Measurements from ENCODE around the gene RRAGC. TPM values are rescaled to one million over a fixed set of nuclear protein-coding genes. Genes with fewer than 3 reads are reported as not detected.

The RRAGC gene
- total RNA-seq, 4 donors from 2014 or later, result 11.9 to 20.1 (median 17.5) TPM

DNA sequence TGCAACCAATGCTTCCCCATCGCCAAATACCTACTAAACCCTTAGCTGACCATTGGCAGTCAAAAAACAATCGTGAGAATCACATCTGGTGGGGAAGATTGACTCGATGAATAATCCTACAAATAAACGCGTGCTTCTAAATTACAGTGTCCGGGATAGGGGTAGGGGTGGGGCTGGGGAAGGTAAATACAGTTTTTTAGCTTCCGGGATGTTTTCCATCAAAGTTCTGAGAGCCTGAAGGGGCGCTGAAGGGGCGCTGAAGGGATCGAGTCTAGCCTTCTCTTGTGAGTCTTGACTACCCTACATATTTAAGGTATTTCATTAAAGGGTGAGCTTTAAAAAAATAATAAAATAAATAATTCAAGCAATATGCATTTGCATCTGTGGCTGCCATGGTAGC is 40.5 kb downstream of the RRAGC start:
- Histone ChIP-seq H3K4me3 (no peak overlapping the region), H3K4me1 (peaks cover 9 to 25% (median 12%) of the 10 kb centered on the region in 3 donors), H3K27ac (no peak overlapping the region), H3K36me3 (no peaks in the 10 kb centered on the region), H3K27me3 (peaks cover 0 to 79% (median 12%) of the 10 kb centered on the region in 4 donors), H3K9me3 (no peaks in the 10 kb centered on the region)
- TF ChIP-seq POLR2A (IDR thresholded peaks at IDR 0.05), result no peak
- TF ChIP-seq, protein P1, sequence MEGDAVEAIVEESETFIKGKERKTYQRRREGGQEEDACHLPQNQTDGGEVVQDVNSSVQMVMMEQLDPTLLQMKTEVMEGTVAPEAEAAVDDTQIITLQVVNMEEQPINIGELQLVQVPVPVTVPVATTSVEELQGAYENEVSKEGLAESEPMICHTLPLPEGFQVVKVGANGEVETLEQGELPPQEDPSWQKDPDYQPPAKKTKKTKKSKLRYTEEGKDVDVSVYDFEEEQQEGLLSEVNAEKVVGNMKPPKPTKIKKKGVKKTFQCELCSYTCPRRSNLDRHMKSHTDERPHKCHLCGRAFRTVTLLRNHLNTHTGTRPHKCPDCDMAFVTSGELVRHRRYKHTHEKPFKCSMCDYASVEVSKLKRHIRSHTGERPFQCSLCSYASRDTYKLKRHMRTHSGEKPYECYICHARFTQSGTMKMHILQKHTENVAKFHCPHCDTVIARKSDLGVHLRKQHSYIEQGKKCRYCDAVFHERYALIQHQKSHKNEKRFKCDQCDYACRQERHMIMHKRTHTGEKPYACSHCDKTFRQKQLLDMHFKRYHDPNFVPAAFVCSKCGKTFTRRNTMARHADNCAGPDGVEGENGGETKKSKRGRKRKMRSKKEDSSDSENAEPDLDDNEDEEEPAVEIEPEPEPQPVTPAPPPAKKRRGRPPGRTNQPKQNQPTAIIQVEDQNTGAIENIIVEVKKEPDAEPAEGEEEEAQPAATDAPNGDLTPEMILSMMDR (IDR thresholded peaks at IDR 0.05), result no peak
- WGBS, 2 donors, result 48 to 50% methylated on average over 8 to 10 of the region's 10 CpGs
- intact Hi-C loops (cut with DNase I), result loop anchor here (5.0 kb wide), 1 partner anchor 787 kb away; no protein-coding TSS in a partner anchor
- no peak for DNase-seq

GRCh38 chr1:38818175-38818976 is 41.2 kb downstream of the RRAGC start:
- H3K27me3 ChIP-seq, result peaks cover 0 to 83% (median 12%) of the 10 kb centered on the region in 4 donors
- DNase-seq, result no peak

DNA sequence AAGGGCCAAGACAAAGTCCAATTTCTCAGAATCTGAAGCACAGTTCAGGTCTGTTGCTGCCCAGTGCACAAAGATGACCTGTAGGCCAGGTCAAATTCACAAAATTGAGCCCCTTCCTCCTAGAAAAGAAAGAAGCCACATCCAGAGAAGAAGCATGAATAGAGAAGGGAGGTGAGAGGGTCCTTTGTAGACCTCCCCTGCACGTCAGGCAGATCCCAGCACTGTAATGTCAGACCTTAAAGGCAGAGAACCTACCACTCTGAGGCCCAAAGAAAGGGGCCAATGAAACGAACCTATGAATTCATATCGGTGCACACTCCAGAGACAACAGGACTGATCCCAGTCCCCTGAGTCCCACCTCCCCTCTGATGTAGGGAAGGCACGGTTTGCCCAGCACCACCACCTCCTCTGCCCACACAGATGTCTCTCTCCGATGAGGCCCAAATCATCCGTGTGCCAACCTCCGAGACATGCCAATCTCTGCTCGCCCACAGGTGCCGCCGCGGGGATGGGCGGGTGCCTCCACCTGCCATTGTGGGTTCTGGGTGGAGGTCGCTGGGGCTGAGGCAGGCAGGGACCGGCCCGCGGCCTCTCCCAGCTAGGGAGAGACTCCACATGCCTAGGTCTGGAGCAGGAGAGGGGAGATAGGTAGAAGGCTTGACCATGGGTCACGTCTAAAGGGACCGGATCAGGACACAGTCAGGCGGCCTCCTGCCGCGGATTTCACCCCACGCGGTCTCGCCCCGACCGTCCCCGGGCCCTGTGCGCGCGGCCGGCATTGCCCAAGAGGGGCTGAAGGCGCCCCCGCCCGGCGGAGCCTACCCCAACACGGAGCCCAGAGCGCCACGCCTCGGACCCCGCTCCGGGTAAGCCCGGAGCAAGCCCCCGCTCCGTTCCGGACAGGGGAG is 42.1 kb downstream of the RRAGC start:
- H3K4me1 ChIP-seq, result peaks cover 9 to 25% (median 12%) of the 10 kb centered on the region in 3 donors
- no peak for TF ChIP-seq POLR2A (IDR thresholded peaks at IDR 0.05)
- TF ChIP-seq, protein P1 (IDR thresholded peaks at IDR 0.05), result no peak
- no peak for DNase-seq
- intact Hi-C loops (cut with DNase I), result loop anchor here (5.0 kb wide), 1 partner anchor 785 kb away; no protein-coding TSS in a partner anchor
- peaks cover 0 to 74% (median 12%) of the 10 kb centered on the region in 4 donors for H3K27me3 ChIP-seq
- no peaks in the 10 kb centered on the region for H3K36me3 ChIP-seq
- WGBS, 2 donors, result 57 to 70% methylated on average over 2 to 5 of the region's 45 CpGs
- H3K9me3 ChIP-seq, result no peaks in the 10 kb centered on the region
- H3K27ac ChIP-seq, result peak overlapping the region in 1 of 4 donors; percentile 7
- peak overlapping the region; percentile 23 to 63 (median 38) for H3K4me3 ChIP-seq

More at GRCh38 chr1:38818175-38818976, 41.2 kb downstream of the RRAGC start:
- no peaks in the 10 kb centered on the region for H3K9me3 ChIP-seq
- H3K4me3 ChIP-seq, result peak overlapping the region; percentile 23 to 63 (median 38)
- H3K36me3 ChIP-seq, result no peaks in the 10 kb centered on the region
- peak overlapping the region in 1 of 4 donors; percentile 7 for H3K27ac ChIP-seq
- intact Hi-C loops (cut with DNase I), result loop anchor here (5.0 kb wide), 1 partner anchor 786 kb away; no protein-coding TSS in a partner anchor
- TF ChIP-seq, protein P1 (IDR thresholded peaks at IDR 0.05), result peak; percentile 64 to 91 (median 77)
- TF ChIP-seq POLR2A (IDR thresholded peaks at IDR 0.05), result no peak
- H3K4me1 ChIP-seq, result peaks cover 9 to 25% (median 12%) of the 10 kb centered on the region in 3 donors
- WGBS, 2 donors, result 5 to 8% methylated on average over 2 to 4 of the region's 70 CpGs

- Histone ChIP-seq H3K36me3 (no peaks in the 10 kb centered on the region), H3K9me3 (no peaks in the 10 kb centered on the region), H3K4me3 (no peak overlapping the region), H3K4me1 (peaks cover 9 to 25% (median 12%) of the 10 kb centered on the region in 3 donors), H3K27ac (no peak overlapping the region), H3K27me3 (peaks cover 0 to 80% (median 12%) of the 10 kb centered on the region in 4 donors)
- intact Hi-C loops (cut with DNase I), result loop anchor here (5.0 kb wide), 1 partner anchor 784 kb away; no protein-coding TSS in a partner anchor
- 39 to 49% methylated on average over 29 to 31 of the region's 36 CpGs for WGBS, 2 donors
- no peak for DNase-seq
- TF ChIP-seq POLR2A (IDR thresholded peaks at IDR 0.05), result no peak
- TF ChIP-seq, protein P1 (IDR thresholded peaks at IDR 0.05), result no peak
Observed at GRCh38 chr1:38815903-38816627, 43.5 kb downstream of the RRAGC start.

Data from esophagus squamous epithelium (tissue), 5 donors.